Vagina (tissue), 2 donors: ENCODE data around the gene EPB41L3. TPM values are rescaled to one million over a fixed set of nuclear protein-coding genes. Genes with fewer than 3 reads are reported as not detected.

ENCODE experiments used
- DNase-seq, 2 donors: peaks; one replicate each; pipeline ENCODE4 v3.0.0-alpha.2; 2017; ENCODE audit errors: extremely low spot score in 2 of 2
- H3K27ac ChIP-seq: fragments of 200-600 bp; sonication (generic); one replicate; pipeline ENCODE4 v1.5.1; 2019
- H3K27me3 ChIP-seq: fragments of 200-600 bp; sonication (generic); one replicate; pipeline ENCODE4 v1.5.1; 2019
- H3K36me3 ChIP-seq, 2 donors: fragments of 200-600 bp; sonication (generic); one replicate each; pipeline ENCODE4 v1.5.1; 2017 to 2019
- H3K4me1 ChIP-seq: fragments of 200-600 bp; sonication (generic); one replicate; pipeline ENCODE4 v1.5.1; 2019
- H3K4me3 ChIP-seq, 2 donors: fragments of 200-600 bp; sonication (generic); 1 replicate in 1 of 2; 2 replicates in 1 of 2; pipeline ENCODE4 v1.5.1; 2016 to 2019
- H3K9me3 ChIP-seq: fragments of 200-600 bp; sonication (generic); one replicate; pipeline ENCODE4 v1.5.1; 2019
- POLR2A ChIP-seq, 2 donors: fragments of 450-650 bp; IDR thresholded peaks; one replicate each; pipeline ENCODE4 v1.6.1; 2017; ENCODE audit warnings: antibody characterized with exemption in 2 of 2, mild to moderate bottlenecking in 2 of 2, moderate library complexity in 2 of 2
- POLR2AphosphoS5 ChIP-seq, 2 donors: sonication (generic); formaldehyde crosslinking; IDR thresholded peaks; one replicate each; pipeline ENCODE4 v1.9.0; 2017; ENCODE audit warnings: antibody characterized with exemption in 2 of 2, mild to moderate bottlenecking in 2 of 2, low read depth in 1 of 2; ENCODE audit not compliant: insufficient read depth in 1 of 2
- intact Hi-C: fragments of 100-400 bp; cut with DNase I; formaldehyde crosslinking; loops from one replicate; pipeline ENCODE4 v1.15.1; 2023
- total RNA-seq: library from RNA; depleted of rRNA; stranded (reverse); fragments of >200 nt; gene quantifications from one replicate; pipeline ENCODE4 v1.2.3, GENCODE V29; 2016
- TF ChIP-seq, protein P1 (sequence below), 3 experiments: fragments of 450-650 bp in 2 of 3; fragments of 200-600 bp in 1 of 3; sonication (generic) in 1 of 3; IDR thresholded peaks; one replicate each; pipeline ENCODE4 v1.5.1; 2017 to 2019; ENCODE audit warnings: antibody characterized with exemption in 3 of 3, mild to moderate bottlenecking in 2 of 3, moderate library complexity in 2 of 3

EPB41L3 gene
- total RNA-seq, 1 donor from 2014 or later = 53.0 TPM

DNA sequence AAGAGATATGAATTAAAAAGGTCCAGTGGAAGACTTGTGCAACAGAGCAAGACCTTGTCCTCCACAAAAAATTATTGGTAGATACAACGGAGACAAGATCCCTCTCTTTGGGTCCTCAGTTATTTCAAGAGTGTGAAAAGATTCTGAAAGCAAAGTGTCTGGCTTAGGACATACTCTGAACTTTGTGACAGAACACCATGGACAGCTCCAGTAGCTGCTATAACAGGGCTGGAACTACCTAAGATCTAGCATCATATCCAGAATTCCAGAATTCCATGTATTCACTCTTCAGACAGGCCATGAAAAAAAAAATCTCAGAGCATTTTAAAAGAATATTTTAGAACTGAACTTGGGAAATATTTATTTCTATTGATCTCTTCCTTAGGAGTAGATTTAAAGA is 173.5 kb downstream of the EPB41L3 start:
- intact Hi-C loops = no loop called here
- Histone ChIP-seq H3K4me1 (no peaks in the 10 kb centered on the region), H3K36me3 (no peaks in the 10 kb centered on the region), H3K27me3 (no peaks in the 10 kb centered on the region), H3K9me3 (no peaks in the 10 kb centered on the region), H3K4me3 (no peak overlapping the region), H3K27ac (no peak overlapping the region)
- no peak for TF ChIP-seq POLR2A (IDR thresholded peaks at IDR 0.05)
- TF ChIP-seq POLR2AphosphoS5 (IDR thresholded peaks at IDR 0.05; ENCODE audit: insufficient read depth in 1 of 2, low read depth in 1 of 2) = no peak
- TF ChIP-seq, protein P1, sequence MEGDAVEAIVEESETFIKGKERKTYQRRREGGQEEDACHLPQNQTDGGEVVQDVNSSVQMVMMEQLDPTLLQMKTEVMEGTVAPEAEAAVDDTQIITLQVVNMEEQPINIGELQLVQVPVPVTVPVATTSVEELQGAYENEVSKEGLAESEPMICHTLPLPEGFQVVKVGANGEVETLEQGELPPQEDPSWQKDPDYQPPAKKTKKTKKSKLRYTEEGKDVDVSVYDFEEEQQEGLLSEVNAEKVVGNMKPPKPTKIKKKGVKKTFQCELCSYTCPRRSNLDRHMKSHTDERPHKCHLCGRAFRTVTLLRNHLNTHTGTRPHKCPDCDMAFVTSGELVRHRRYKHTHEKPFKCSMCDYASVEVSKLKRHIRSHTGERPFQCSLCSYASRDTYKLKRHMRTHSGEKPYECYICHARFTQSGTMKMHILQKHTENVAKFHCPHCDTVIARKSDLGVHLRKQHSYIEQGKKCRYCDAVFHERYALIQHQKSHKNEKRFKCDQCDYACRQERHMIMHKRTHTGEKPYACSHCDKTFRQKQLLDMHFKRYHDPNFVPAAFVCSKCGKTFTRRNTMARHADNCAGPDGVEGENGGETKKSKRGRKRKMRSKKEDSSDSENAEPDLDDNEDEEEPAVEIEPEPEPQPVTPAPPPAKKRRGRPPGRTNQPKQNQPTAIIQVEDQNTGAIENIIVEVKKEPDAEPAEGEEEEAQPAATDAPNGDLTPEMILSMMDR (IDR thresholded peaks at IDR 0.05) = no peak
- DNase-seq = no peak

DNA sequence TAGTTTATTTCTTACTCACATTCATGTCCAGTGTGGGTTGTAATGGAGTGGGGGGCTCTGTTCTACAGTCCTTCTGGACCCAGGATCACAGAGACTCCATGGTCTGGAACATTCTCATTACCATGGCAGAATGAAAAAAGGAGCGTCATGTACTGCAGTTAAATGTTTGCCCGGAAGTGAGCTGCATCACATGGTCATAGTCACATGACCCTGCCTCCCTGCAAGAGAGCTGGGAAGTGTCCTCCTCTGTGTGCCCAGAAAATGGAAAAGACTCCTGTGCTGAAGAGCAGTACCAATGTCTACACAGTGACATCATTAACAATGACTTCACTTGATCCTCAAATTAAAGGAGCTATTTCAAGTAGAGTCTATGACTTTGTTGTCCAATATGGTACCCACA is 174.3 kb downstream of the EPB41L3 start:
- no peaks in the 10 kb centered on the region for H3K27me3 ChIP-seq
- H3K4me3 ChIP-seq = no peak overlapping the region
- intact Hi-C loops = no loop called here
- no peak for DNase-seq
- TF ChIP-seq, protein P1 (IDR thresholded peaks at IDR 0.05) = no peak
- TF ChIP-seq POLR2A (IDR thresholded peaks at IDR 0.05) (no peak), POLR2AphosphoS5 (IDR thresholded peaks at IDR 0.05; ENCODE audit: insufficient read depth in 1 of 2, low read depth in 1 of 2) (no peak)
- H3K4me1 ChIP-seq = no peaks in the 10 kb centered on the region
- no peak overlapping the region for H3K27ac ChIP-seq
- no peaks in the 10 kb centered on the region for H3K9me3 ChIP-seq
- H3K36me3 ChIP-seq = no peaks in the 10 kb centered on the region

DNA sequence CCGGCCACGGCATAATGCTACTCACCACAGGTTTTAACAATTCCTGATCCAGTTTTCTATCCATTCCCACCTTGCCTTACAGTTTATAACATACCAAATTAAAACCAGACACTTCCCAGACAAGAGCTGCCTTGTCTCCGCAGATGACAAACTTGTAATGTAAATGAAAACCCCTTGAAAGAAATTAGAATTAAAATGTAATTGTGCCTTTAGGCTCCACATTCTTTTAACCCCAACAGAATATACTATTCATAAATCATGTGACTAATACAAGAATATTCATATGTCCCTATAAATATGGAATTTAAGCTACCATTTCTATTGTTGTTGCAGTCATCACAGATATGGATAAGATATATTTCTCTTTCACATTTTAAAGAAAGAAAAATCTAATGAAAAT is 178.4 kb downstream of the EPB41L3 start:
- intact Hi-C loops = no loop called here
- TF ChIP-seq, protein P1 (IDR thresholded peaks at IDR 0.05) = no peak
- no peak for TF ChIP-seq POLR2A (IDR thresholded peaks at IDR 0.05)
- TF ChIP-seq POLR2AphosphoS5 (IDR thresholded peaks at IDR 0.05; ENCODE audit: insufficient read depth in 1 of 2, low read depth in 1 of 2) = no peak
- no peaks in the 10 kb centered on the region for H3K9me3 ChIP-seq
- no peak for DNase-seq
- no peak overlapping the region for H3K4me3 ChIP-seq
- no peaks in the 10 kb centered on the region for H3K27me3 ChIP-seq
- no peak overlapping the region for H3K27ac ChIP-seq
- no peaks in the 10 kb centered on the region for H3K36me3 ChIP-seq
- no peaks in the 10 kb centered on the region for H3K4me1 ChIP-seq

DNA sequence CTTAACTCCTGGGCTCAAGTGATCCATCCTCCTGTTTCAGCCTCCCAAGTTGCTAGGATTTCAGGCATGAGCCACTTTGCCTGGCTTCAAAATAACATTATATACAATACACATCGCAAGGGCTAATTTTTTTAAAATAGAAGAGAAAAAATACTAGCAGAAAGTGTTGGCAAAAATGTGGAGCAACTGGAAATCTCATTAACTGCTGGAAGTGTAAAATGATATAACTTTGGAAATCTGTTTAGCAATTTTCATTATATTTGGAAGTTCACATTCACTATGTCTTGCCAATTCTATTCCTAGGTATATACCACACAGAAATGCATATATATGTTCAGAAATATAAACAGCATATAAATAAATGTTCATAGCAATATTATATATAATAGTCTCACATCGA is 193.2 kb downstream of the EPB41L3 start:
- H3K36me3 ChIP-seq = no peaks in the 10 kb centered on the region
- TF ChIP-seq POLR2AphosphoS5 (IDR thresholded peaks at IDR 0.05; ENCODE audit: insufficient read depth in 1 of 2, low read depth in 1 of 2) (no peak), POLR2A (IDR thresholded peaks at IDR 0.05) (no peak)
- TF ChIP-seq, protein P1 (IDR thresholded peaks at IDR 0.05) = no peak

More for the DNA sequence above, 193.2 kb downstream of the EPB41L3 start:
- Histone ChIP-seq H3K27ac (no peak overlapping the region), H3K9me3 (no peaks in the 10 kb centered on the region), H3K4me1 (no peaks in the 10 kb centered on the region), H3K4me3 (no peak overlapping the region), H3K27me3 (no peaks in the 10 kb centered on the region)
- no peak for DNase-seq
- intact Hi-C loops = no loop called here

Other genes with a start within 250 kb of the EPB41L3 start
- gene ZBTB14, start 248.3 kb downstream of the EPB41L3 start, total RNA-seq = 8.8 TPM